Measurements from ENCODE around the gene HCFC1R1.
"Not testable (repeated sequence)": the region's sequence is repeated elsewhere in the genome, so short reads cannot be mapped to it uniquely, and the experiment has no call there.

DNA sequence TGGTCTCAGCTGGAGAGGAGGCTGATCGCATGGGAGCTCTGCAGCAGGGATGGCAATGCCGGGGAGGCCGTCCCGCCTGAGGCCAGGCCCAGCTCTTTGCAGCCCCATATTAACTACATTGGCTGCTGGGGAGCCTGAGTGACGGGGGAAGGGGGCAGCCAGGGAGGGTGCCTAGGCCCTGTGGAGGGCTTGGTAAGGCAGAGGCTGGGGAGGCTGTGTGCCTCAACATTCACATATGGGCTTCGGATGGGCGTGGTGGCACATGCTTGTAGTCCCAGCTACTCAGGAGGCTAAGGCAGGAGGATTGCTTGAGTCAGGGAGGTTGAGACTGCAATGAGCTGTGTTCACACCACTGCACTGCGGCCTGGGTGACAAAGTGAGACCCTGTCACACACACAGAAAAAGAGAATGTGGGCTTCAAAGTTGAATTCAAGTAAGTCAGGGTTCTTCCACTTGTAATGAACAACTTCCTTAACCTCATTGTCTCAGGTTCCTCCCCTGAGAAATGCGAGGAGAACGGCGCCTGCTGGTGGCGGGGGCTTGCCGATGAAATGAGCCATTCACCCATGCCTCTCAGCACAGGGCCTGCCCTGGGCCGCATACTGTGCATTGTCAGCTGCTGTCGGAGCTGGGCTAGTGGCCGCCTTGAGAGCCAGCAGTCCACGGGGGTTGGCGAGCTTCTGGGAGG lies 49.0 kb upstream of the HCFC1R1 start:
- TF ChIP-seq, protein P1, sequence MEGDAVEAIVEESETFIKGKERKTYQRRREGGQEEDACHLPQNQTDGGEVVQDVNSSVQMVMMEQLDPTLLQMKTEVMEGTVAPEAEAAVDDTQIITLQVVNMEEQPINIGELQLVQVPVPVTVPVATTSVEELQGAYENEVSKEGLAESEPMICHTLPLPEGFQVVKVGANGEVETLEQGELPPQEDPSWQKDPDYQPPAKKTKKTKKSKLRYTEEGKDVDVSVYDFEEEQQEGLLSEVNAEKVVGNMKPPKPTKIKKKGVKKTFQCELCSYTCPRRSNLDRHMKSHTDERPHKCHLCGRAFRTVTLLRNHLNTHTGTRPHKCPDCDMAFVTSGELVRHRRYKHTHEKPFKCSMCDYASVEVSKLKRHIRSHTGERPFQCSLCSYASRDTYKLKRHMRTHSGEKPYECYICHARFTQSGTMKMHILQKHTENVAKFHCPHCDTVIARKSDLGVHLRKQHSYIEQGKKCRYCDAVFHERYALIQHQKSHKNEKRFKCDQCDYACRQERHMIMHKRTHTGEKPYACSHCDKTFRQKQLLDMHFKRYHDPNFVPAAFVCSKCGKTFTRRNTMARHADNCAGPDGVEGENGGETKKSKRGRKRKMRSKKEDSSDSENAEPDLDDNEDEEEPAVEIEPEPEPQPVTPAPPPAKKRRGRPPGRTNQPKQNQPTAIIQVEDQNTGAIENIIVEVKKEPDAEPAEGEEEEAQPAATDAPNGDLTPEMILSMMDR (conservative IDR thresholded peaks at IDR 0.05): not testable (repeated sequence)
- not testable (repeated sequence) for TF ChIP-seq ZFX (IDR thresholded peaks at IDR 0.05)

Measured in C4-2B (cell line).